Activated CD4-positive, alpha-beta T cell treated with anti-CD3 and anti-CD28 coated beads for 4 hours (primary cell): Measurements from ENCODE around the gene RALGAPA1.
"Not testable (repeated sequence)": the region's sequence is repeated elsewhere in the genome, so short reads cannot be mapped to it uniquely, and the experiment has no call there.

Experiments
- DNase-seq, 2 donors: peaks; one replicate each; pipeline ENCODE4 v3.0.0-alpha.2; 2020

Gene RALGAPA1

DNA sequence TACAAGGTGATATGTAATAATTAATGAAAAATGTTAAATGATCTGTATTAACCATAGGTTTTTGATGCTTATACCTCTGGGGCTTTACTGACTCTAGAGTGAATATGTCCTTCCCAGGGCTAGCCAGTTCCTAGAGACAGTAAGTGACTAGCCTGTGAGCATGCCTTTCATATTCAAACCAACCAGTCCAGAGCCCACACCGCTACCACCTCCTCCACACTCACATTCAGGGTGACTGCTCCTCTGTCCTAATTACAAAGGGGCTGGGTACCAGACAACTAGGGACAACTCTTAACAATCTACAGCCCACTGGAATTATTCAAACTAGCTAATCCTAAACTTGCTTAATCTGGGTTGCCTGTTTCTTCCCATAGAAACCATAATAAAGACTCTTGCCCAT, 49.0 kb downstream of the RALGAPA1 start:
- no peak for DNase-seq

DNA sequence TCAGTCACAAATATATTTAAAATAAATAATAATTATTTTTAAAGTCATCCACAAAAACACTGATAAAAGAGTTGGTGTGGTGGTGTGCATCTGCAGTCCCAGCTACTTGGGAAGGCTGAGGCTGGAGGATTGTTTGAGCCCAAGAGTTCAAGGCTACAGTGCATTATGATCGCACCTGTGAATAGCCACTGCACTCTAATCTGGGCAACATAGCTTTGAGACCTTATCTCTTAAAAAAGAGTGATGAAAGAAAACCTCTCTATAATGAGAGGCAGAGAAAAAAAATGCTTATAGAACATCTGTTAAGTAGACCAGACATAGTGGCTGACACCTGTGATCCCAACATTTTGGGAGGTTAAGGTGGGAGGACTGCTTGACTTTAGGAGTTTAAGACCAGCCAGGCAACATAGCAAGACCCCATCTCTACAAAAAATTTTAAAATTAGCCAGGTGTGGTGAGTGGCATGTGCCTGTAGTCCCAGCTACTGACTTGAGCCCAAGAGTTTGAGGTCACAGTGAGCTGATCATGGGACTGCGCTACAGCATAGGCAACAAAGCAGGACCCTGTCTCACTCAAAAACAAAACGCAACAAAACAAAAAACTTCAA, 50.5 kb downstream of the RALGAPA1 start:
- no peak for DNase-seq

DNA sequence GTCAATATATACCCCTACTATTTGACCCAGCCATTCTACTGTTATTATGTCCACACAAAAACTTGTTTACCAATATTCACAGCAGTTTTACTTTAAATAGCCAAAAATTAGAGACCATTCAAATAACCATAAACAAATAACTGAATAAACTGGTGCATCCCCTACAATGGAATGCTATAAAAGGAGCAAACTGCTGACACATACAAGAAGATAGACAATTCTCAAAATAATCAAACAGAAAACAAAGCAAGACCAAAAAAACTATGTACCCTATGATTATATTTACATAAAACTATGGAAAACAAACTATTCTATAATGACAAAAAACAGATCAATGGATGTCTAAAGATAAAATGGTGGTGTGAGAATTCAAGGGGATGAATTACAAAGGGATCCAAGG, 54.4 kb downstream of the RALGAPA1 start:
- no peak for DNase-seq

DNA sequence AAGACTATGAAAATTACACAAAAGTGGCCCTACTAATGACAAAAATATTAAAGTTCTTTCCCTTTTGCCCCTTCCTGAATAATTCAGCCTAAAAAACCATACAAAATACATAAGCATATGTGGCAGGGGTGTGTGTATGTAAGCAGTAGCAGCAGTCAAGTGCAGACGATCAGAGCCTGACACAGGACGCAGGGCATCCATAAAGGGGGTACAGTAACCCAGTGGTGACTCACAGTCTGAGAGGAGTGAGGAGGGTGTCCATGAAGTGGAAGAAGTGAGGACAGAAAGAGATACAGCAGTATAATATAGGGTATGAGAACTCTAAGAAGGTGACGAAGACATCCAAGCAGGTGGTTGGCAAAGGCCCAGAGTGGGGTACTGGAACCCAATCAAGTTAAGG, 56.7 kb downstream of the RALGAPA1 start:
- no peak for DNase-seq

DNA sequence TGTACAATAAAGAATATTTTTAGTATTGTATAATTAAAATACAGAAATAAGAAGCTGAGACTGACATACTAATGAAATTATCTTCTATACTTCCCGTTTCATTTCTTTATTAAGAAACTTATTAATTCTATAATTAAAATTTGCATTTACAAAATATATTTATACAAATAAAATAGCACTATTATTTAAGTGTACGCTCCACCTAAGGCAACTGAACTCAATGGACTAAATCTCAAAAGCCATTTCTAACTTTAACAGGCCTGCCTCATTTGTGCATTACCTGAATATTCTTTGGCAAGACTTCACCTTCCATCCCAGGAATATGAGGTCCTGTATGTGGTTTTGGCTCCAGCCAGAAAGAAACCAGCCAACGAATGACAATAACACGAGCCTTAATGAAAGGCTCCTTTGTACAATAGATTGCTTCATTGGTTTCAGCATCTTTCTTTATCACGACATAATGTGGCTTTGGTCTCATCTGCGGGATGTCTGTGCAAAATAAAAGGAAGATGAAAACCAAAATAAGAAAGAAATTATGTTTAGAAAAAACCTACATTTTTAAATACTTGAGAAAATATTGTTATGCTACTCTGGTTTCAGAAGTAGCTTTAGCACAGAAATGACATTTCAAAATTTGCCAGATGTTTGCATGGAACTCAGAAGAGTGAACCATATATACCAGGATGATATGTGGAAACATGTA, 58.7 kb downstream of the RALGAPA1 start:
- no peak for DNase-seq

DNA sequence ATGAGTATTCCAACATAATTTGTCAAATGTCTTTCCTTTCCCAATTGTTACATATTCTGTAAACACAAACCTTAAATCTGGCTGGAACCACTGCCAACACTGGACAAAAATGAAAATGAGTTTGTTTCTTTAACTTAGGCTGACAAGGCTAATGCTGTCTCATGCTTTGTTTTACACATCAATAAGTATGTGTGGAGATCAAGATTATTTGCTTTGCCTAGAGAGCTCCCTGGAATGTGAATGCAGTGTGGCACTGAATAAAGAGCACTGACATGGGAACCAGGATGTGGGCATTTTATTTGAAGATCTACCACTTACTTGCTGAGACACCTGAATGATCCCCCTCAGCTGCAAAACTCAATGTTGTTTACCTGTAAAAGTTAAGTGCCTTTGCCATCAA, 61.7 kb downstream of the RALGAPA1 start:
- no peak for DNase-seq

DNA sequence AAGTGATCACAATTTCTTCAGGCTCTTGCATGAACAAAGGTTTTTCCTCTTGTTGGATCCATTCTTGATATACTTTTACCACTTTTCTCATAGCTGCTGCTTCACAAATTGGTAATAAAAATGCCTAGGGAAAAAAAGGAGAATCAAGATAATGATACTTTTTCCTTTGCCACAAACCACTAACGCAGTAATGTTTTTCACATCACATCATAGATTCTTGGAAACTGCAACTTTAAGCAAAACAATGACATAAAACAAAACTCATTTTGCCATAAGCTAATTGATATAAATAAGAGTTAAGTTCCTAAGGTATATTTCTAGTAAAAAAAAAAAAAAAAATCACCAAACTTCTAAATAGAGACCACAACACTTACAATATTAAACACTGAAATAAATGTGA, 66.7 kb downstream of the RALGAPA1 start:
- no peak for DNase-seq

DNA sequence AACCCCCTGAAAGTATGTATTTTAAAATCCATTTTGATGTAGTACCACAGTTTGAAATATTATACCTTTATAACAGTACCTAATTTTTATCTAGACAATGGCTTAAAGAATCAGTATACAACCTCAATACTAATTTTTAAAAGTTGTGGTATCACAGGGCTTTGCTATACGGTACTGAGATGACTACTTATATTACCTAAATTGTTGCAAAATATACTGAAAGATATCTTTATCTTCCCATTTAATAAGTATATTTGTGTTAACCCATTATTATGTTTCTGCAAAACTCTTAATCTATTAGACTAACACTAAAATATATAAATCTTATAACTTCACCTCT, 67.1 kb downstream of the RALGAPA1 start:
- DNase-seq = no peak

DNA sequence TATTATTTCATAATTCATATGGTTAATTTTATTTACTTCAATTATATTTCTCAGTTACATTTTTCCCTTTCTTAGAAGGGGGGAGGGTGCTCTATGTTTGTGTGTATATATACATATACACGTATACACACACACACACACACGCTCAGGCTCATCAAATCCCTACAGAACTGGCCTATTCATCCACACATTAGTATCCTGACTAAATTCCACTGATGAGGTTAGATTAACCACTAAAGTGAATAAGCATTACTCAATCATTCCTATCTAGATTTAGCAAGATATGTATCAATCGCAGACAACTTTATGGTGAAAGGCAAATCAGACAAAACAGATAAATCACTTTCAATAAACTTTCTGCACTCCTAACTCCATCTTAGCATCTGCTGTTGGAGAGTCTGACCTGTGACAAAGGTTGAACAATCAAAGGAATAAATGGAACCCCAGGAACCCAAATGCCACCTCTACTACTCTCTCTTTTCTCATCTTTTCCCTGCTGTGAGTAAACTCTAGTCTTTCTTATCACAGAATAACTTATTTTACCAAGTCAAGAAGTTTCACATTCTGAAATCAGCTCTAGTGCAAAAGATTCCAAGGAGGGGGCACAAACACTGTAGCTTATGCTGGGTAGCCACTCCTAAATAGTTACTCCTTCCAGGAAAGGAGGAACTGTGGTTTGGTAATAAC, 67.6 kb downstream of the RALGAPA1 start:
- no peak for DNase-seq

DNA sequence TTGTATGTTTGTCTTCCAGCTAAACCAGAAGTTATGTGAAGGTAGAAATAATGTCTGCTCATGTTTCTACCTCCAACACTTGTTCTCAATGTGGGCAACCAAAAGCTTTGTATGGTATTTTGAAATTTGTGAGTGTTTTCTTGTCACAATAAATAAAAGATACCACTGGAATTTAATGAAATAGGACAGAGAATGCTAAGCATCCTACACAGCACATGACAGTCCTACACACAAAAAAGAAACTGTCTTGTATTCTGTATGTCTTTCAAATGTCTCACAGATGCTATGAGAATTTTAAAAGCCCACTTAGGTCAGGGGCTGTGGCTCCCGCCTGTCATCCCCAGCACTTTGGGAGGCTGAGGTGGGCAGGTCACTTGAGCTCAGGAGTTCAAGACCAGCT, 68.9 kb downstream of the RALGAPA1 start:
- DNase-seq = no peak

DNA sequence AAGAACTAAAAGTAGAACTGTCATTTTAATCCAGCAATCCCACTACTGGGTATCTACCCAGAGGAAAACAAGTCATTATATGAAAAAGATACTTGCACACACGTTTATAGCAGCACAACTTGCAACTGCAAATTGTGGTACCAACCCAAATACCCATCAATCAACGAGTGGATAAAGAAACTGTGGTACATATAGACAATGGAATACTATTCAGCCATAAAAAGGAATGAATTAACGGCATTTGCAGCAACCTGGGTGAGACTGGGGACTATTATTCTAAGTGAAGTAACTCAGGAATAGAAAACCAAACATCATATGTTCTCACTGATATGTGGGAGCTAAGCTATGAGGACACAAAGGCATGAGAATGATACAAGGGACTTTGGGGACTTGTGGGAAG, 73.9 kb downstream of the RALGAPA1 start:
- DNase-seq = not testable (repeated sequence)

DNA sequence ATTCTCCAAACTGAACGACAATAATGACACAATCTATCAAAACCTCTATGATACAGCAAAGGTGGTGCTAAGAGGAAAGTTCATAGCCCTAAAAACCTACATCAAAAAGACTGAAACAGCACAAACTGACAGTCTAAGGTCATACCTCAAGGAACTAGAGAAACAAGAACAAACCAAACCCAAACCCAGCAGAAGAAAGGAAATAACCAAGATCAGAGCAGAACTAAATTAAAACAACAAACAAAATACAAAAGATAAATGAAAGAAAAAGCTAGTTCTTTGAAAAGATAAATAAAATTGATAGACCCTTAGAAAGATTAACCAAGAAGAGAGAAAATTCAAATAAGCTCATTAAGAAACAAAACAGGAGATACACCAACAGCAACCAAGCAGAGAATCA, 75.6 kb downstream of the RALGAPA1 start:
- DNase-seq = not testable (repeated sequence)

DNA sequence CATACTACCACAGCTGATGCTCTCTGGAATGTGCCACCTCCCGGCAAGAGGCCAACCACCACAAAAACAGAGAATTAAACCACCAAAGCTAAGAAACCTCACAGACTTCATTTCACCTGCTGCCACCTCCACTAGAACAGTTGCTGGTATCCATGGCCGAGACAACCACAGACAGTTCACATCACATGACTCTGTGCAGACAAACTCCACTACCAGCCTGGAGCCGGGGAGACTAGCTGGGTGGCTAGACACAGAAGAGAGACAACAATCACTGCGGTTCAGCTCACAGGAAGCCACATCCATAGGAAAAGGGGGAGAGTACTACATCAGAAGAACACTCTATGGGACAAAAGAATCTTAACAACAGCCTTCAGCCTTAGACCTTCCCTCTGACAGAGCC, 78.2 kb downstream of the RALGAPA1 start:
- DNase-seq = no peak

DNA sequence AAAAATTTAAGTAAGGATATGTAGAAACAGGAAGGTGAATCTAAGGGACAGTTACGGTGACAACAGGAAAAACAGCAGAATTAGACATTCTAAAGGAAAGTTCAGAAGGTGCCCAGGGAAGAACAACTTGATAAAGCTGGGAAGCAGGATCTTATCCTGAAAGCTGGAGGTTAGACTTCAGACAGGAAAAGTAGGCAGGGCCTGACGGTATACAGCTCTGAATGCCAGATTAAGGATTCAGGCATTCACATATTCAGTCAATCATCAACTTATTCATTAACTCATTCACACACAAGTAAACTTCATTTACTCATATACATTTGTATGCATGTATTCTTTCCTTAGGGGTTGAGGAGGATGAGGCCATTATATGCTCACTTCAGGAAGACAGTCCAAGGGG, 81.3 kb downstream of the RALGAPA1 start:
- DNase-seq = no peak

DNA sequence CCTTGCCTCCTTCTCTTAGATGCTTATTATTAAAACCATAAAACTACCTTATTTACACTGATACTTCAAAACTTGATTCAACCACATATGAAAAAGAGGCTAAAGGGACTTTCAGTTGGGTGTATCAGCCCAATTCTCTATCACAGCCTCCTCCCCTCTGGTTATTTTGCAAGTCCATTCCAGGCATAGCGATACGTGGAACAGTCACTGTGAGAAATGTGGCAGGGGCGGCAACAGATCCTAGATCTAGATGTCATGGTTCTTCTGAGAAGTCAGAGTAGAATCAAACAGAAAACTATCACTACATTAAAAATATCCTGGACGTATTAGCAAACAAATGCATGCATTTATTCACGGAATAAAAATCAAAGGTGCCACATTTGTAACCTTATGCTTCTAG, 83.2 kb downstream of the RALGAPA1 start:
- DNase-seq = no peak

DNA sequence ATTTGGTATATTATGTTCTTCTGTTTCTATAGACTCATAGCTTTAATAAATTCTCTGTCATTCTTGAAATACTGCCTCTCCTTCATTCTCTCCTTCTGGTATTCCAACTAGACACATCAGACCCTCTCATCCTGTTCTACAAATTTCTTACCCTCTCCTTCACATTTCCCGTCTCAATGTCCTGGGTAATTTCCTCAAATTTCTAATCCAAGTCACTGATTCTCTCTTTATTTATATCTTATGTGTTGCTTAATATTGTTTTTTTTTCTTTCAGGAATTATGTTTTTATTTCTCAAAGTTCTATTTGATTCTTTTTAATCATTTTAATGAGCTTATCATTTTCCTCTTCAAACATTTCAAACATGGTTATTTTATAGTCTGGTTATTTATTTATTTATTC, 94.0 kb downstream of the RALGAPA1 start:
- DNase-seq = no peak

DNA sequence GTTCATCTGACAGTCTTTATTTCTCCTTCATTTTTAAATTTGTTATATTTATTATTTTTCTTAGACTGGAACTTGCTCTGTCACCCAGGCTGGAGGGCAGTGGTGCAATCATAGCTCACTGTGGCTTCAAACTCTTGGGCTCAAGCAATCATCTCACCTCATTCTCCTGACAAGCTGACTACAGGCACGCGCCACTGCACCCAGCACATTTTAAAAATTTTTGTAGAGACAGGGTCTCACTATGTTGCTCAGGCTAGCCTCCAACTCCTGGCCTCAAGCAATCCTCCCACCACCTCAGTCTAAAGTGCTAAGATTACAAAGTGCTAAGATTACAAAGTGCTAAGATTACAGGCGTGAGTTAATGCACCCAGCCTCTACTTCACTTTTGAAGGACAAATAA, 96.6 kb downstream of the RALGAPA1 start:
- no peak for DNase-seq

DNA sequence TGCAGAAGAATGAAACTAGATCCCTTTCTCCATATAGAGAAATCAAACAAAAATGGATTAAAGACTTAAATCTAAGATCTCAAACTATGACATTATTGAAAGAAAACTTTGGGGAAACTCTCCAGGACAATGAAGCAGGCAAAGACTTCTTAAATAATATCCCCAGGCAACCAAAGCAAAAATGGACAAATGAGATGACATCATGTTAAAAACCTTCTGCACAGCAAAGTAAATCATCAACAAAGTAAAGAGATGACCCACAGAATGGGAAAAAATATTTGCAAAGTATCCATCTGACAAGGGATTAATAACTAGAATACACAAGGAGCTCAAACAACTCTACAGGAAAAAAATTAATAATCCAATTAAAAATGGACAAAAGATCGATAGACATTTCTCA, 101.0 kb downstream of the RALGAPA1 start:
- DNase-seq = no peak

DNA sequence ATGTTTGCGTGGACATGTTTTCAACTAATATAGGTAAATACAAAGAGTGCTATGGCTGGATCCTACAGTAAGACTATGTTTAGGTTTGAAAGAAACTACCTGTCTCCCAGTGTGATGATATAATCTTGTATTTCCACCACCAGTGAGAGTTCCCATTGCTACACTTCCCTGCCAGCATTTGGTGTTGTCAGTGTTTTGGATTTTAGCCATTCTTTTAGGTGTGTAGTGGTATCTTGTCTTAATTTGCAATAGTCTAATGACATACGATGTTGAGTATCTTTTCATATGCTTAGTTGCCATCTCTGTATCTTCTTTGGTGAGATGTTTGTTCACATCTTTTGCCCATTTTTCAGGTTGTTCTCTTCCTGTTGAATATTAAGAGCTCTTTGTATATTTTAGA, 103.5 kb downstream of the RALGAPA1 start:
- DNase-seq = no peak

DNA sequence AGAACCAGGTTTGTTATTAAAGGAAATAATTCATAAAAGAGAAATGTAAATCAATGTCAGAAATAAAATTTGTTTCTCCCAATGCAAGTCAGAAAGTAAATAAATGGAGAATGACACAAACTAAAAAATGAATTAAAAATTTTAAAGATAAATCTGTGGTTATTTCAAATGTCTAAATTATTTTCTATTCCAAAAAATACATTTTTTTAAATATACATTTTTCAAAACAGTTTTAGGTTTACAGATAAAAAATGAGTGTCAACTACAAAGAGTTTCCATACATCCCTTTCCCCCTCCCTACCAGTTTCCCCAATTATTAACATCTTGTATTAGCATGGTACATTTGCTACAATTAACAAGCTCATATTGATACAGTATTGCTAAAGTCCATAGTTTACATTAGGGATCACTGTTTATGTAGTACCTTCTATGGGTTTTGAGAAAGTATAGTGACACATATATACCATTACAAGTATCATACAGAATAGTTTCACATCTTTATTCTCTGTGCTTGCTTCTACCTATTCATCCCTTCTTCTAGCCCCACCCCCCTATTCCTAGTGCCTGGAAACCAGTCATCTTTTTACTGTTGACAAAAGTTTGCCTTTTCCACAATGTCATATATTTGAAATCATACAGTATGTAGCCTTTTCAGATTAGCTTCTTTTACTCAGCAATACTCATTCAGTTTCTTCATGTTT, 104.2 kb downstream of the RALGAPA1 start:
- no peak for DNase-seq

DNA sequence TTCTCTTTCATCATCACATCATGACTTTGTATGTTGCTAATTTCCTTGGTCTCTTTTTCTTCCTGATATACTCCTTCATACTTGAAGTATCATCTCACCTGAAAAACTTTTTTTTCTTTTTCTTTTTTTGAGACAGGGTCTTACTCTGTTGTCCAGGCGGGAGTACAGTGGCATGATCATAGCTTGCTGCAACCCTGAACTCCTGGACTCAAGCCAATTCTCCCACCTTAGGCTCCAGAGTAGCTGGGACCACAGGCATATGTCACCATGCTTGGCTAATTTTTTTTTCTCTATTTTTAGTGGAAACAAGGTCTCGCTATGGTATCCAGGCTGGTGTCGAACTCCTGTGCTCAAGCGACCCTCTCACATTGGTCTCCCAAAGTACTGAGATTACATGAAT, 107.6 kb downstream of the RALGAPA1 start:
- no peak for DNase-seq

DNA sequence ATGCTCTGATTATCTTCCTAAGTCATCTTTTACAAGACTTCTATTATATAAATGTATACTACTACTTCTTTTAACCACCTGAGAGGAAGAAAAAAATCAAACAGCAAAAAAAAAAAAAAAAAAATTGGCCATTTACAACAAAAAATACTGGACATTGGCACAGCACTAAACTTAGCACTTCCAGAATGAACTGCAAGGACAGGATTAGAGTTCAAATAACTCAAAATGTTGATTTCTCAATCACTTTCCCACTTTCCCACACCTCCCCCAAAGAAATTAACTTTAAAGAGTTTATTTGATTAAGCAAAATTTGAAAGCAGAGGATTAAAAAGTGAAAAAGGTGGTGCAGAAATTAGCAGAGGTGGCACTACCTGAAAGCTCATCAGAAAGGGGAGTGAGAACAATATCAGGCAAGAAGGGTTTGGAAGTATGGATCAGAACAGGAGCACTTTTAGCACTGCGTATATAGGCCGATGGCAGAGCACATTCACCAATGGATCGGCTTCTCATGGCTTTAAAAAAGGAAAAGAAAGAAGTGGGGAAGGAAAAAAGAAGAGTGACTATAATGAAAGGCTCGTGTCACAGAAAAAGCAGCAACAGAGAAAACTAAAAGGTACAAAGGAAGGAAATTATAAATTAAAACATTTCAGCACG, 109.2 kb downstream of the RALGAPA1 start:
- no peak for DNase-seq

DNA sequence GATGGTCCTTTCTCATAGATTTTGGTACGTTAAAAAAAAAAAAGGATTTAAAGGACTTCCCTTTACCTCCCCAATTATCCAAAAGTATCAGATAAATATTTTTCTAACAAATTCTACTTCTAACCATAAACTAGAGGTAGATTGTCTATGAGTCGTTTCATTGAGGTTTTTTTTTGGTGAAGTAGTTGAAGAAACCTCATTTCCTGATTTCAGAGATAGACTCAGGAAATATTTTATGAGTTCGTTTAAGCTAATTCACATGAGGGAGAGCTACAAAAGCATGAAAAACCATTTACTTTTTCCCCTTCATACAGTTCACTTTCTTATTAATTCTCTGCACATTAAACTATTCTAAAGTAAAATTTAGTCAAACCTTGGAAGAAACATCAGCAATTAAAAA, 112.5 kb downstream of the RALGAPA1 start:
- DNase-seq = no peak

DNA sequence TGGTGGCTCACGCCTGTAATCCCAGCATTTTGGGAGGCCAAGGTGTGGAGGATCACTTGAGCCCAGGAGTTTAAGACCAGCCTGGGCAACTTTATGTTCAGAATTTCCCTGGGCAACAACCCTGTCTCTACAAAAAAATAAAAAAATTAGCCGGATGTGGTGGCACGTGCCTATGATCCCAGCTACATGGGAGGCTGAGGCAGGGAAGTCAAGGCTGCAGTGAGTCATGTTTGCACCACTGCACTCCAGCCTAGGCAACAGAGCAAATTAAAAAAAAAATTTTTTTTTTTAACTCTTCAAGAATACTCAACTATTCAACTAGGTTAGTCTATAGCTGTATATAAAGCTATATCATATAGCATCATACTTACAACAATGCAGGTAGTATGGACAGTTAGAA, 113.0 kb downstream of the RALGAPA1 start:
- no peak for DNase-seq
